OCI-LY7 (cell line): ENCODE data around the gene ACP5. TPM values are rescaled to one million over a fixed set of nuclear protein-coding genes. Genes with fewer than 3 reads are reported as not detected.
A peak's percentile ranks its signal among the peaks of the same experiment; 100 is the strongest.

Experiments used
- BruUV-seq: library from RNA; stranded (reverse); fragments of 400-500 nt; replicated peaks from 2 replicates; lab custom pipeline; 2021; lab: Mats Ljungman, UMichigan
- CTCF ChIA-PET: fragments of 300-600 bp; sonication (Branson Sonifier 250); formaldehyde crosslinking; loops from one replicate; lab custom pipeline; 2022; ENCODE audit warnings: antibody characterized with exemption; ENCODE audit not compliant: unreplicated experiment; lab: Charles Lee
- POLR2A ChIA-PET: fragments of 300-600 bp; sonication (Branson Sonifier 250); formaldehyde crosslinking; loops from one replicate; lab custom pipeline; 2022; ENCODE audit warnings: antibody characterized with exemption; lab: Charles Lee
- DNase-seq: peaks from one replicate; pipeline ENCODE4 v3.0.0-alpha.2; 2015; ENCODE audit warnings: low spot score
- H2AFZ ChIP-seq: fragments of 200-600 bp; sonication (generic), shearing (Covaris generic); 2 replicates; pipeline ENCODE4 v1.6.1; 2014; ENCODE audit warnings: mild to moderate bottlenecking, antibody characterized with exemption, low read length, moderate library complexity
- H3K27ac ChIP-seq: fragments of 200-600 bp; sonication (generic); 2 replicates; pipeline ENCODE4 v1.5.1; 2014; ENCODE audit warnings: mixed run types, low read depth, mild to moderate bottlenecking, moderate library complexity, low read length, inconsistent platforms; ENCODE audit not compliant: poor library complexity, severe bottlenecking
- H3K36me3 ChIP-seq: fragments of 200-600 bp; sonication (generic); 2 replicates; pipeline ENCODE4 v1.6.1; 2014; ENCODE audit warnings: mild to moderate bottlenecking, antibody characterized with exemption, low read length, moderate library complexity, mixed read lengths; ENCODE audit not compliant: insufficient read depth
- H3K4me1 ChIP-seq: fragments of 200-600 bp; sonication (generic); 2 replicates; pipeline ENCODE4 v1.5.1; 2014; ENCODE audit warnings: mild to moderate bottlenecking, low read length; ENCODE audit not compliant: insufficient read depth, poor library complexity, severe bottlenecking
- H3K4me2 ChIP-seq: fragments of 200-600 bp; sonication (generic); 2 replicates; pipeline ENCODE4 v1.6.1; 2014; ENCODE audit warnings: mild to moderate bottlenecking, low read length
- H3K4me3 ChIP-seq: fragments of 200-600 bp; sonication (generic); 2 replicates; pipeline ENCODE4 v1.5.1; 2014; ENCODE audit warnings: mild to moderate bottlenecking, low read depth, low read length; ENCODE audit not compliant: poor library complexity, severe bottlenecking
- H3K79me2 ChIP-seq: fragments of 200-600 bp; sonication (generic); 2 replicates; pipeline ENCODE4 v1.6.1; 2016; ENCODE audit warnings: low read depth, mild to moderate bottlenecking, low read length, moderate library complexity, mixed read lengths; ENCODE audit not compliant: insufficient read depth
- H3K9me2 ChIP-seq: fragments of 200-600 bp; sonication (generic); 2 replicates; pipeline ENCODE4 v1.6.1; 2016; ENCODE audit warnings: mild to moderate bottlenecking, low read length, mixed read lengths; ENCODE audit not compliant: insufficient read depth
- H3K9me3 ChIP-seq: fragments of 200-600 bp; sonication (generic); 2 replicates; pipeline ENCODE4 v1.6.1; 2014; ENCODE audit warnings: mild to moderate bottlenecking, mixed run types, low read length, mixed read lengths
- H4K20me1 ChIP-seq: fragments of 200-600 bp; sonication (generic); 2 replicates; pipeline ENCODE4 v1.6.1; 2014; ENCODE audit warnings: mild to moderate bottlenecking, antibody characterized with exemption, low read length, moderate library complexity, mixed read lengths; ENCODE audit not compliant: insufficient read depth
- CTCF ChIP-seq: fragments of 200-600 bp; sonication (generic); conservative IDR thresholded peaks from 2 replicates; pipeline ENCODE4 v1.5.1; 2014; ENCODE audit warnings: mild to moderate bottlenecking, antibody characterized with exemption, low read length, moderate library complexity, mixed read lengths
- EZH2phosphoT487 ChIP-seq: fragments of 200-600 bp; sonication (generic); IDR thresholded peaks from 2 replicates; pipeline ENCODE4 v1.6.1; 2018; ENCODE audit warnings: low read depth, borderline replicate concordance, mild to moderate bottlenecking, mixed run types, antibody characterized with exemption, low read length, moderate library complexity, mixed read lengths
- intact Hi-C: fragments of 100-400 bp; cut with micrococcal nuclease; formaldehyde crosslinking; loops from one replicate; pipeline ENCODE4 v1.10.0; 2022; ENCODE audit not compliant: unreplicated experiment
- total RNA-seq, 2 experiments: library from RNA; depleted of rRNA in 1 of 2; stranded (reverse); fragments of >200 nt in 1 of 2; shearing (Covaris generic) in 1 of 2; gene quantifications; 2 replicates each; pipeline ENCODE4 v1.2.3, GENCODE V29; 2014 to 2022

ACP5 gene
- total RNA-seq, 2 experiments from 2014 or later: 16.3 to 21.6 TPM

- Histone ChIP-seq H3K4me2 (peak within 1 kb of the TSS; percentile 88), H3K79me2 (peaks cover 14% of the 10 kb centered on the region; the same call in 1 of the 2 replicates), H3K9me2 (no peaks in the 10 kb centered on the region), H3K9me3 (no peaks in the 10 kb centered on the region), H3K4me3 (peak within 1 kb of the TSS; percentile 80), H2AFZ (peak within 1 kb of the TSS; percentile 78), H3K4me1 (peaks cover 12% of the 10 kb centered on the region), H3K27ac (peak within 1 kb of the TSS; percentile 53), H4K20me1 (no peaks in the 10 kb centered on the region), H3K36me3 (peaks cover 11% of the 10 kb centered on the region)
- POLR2A ChIA-PET: interaction anchor here (0.6 to 1.0 kb wide), 4 partner anchors 35 to 148 kb away, joined by 3 to 4 read pairs (median 3); no protein-coding TSS in a partner anchor
- no peak for TF ChIP-seq EZH2phosphoT487
- TF ChIP-seq CTCF: no peak
- peak; percentile 97 for DNase-seq
- CTCF ChIA-PET: interaction anchor here (0.6 to 0.9 kb wide), 2 partner anchors 50 to 269 kb away, joined by 3 to 9 read pairs; no protein-coding TSS in a partner anchor
- intact Hi-C loops: loop anchor here (1.0 kb wide), 2 partner anchors 23 to 46 kb away; partner anchors contain the start of gene ZNF653
- BruUV-seq: TSS peak; percentile 77
Measured at GRCh38 chr19:11528551-11529341, 48.7 kb downstream of the ACP5 start, which contains the start of gene ECSIT. ECSIT (minus strand) TSS chr19:11529134; CDS start chr19:11519170, 9,964 bp downstream.

Other genes starting within 250 kb of the ACP5 start
- 1.1 and 1.9 TPM in 2 replicates for gene RAB3D, start 238.0 kb downstream of the ACP5 start, total RNA-seq (2014; rRNA removed; shearing (Covaris generic))
- gene RAB3D, start 238.0 kb downstream of the ACP5 start, total RNA-seq (2022): 7.7 and 8.4 TPM in 2 replicates
- gene TMEM205, start 231.4 kb downstream of the ACP5 start, total RNA-seq (2014; rRNA removed; shearing (Covaris generic)): 58.4 and 58.9 TPM in 2 replicates
- 32.0 and 39.9 TPM in 2 replicates for gene TMEM205, start 231.4 kb downstream of the ACP5 start, total RNA-seq (2022)
- 13.3 and 14.1 TPM in 2 replicates for gene CCDC159, start 231.1 kb downstream of the ACP5 start, total RNA-seq (2014; rRNA removed; shearing (Covaris generic))
- 18.9 and 26.1 TPM in 2 replicates for gene CCDC159, start 231.1 kb downstream of the ACP5 start, total RNA-seq (2022)
- gene PLPPR2, start 222.2 kb downstream of the ACP5 start, total RNA-seq (2014; rRNA removed; shearing (Covaris generic)): 0.54 and 0.88 TPM in 2 replicates
- gene PLPPR2, start 222.2 kb downstream of the ACP5 start, total RNA-seq (2022): 2.7 and 3.6 TPM in 2 replicates
- 5.6 and 6.6 TPM in 2 replicates for gene SWSAP1, start 203.0 kb downstream of the ACP5 start, total RNA-seq (2014; rRNA removed; shearing (Covaris generic))
- 5.6 and 6.8 TPM in 2 replicates for gene SWSAP1, start 203.0 kb downstream of the ACP5 start, total RNA-seq (2022)
- gene EPOR, start 193.3 kb downstream of the ACP5 start, total RNA-seq (2014; rRNA removed; shearing (Covaris generic)): 9.9 and 19.6 TPM in 2 replicates
- 11.3 and 15.7 TPM in 2 replicates for gene EPOR, start 193.3 kb downstream of the ACP5 start, total RNA-seq (2022)
- 0.41 TPM in 1 of 2 replicates, not detected in the other for gene RGL3, start 158.3 kb downstream of the ACP5 start, total RNA-seq (2014; rRNA removed; shearing (Covaris generic))
- gene RGL3, start 158.3 kb downstream of the ACP5 start, total RNA-seq (2022): 0.49 and 0.61 TPM in 2 replicates
- 0.28 and 0.57 TPM in 2 replicates for gene ODAD3, start 142.5 kb downstream of the ACP5 start, total RNA-seq (2014; rRNA removed; shearing (Covaris generic))
- gene ODAD3, start 142.5 kb downstream of the ACP5 start, total RNA-seq (2022): 0.79 and 1.2 TPM in 2 replicates
- 61.8 and 95.6 TPM in 2 replicates for gene PRKCSH, start 142.0 kb downstream of the ACP5 start, total RNA-seq (2014; rRNA removed; shearing (Covaris generic))
- 271 and 297 TPM in 2 replicates for gene PRKCSH, start 142.0 kb downstream of the ACP5 start, total RNA-seq (2022)
- gene ELAVL3, start 96.6 kb downstream of the ACP5 start, total RNA-seq (2014; rRNA removed; shearing (Covaris generic)): 0.95 TPM in 1 of 2 replicates, not detected in the other
- 0.30 TPM in 1 of 2 replicates, not detected in the other for gene ELAVL3, start 96.6 kb downstream of the ACP5 start, total RNA-seq (2022)
- 12.3 and 14.1 TPM in 2 replicates for gene ZNF653, start 71.8 kb downstream of the ACP5 start, total RNA-seq (2014; rRNA removed; shearing (Covaris generic))
- gene ZNF653, start 71.8 kb downstream of the ACP5 start, total RNA-seq (2022): 17.9 and 21.5 TPM in 2 replicates
- gene ECSIT, start 48.5 kb downstream of the ACP5 start, total RNA-seq (2014; rRNA removed; shearing (Covaris generic)): 40.6 and 52.4 TPM in 2 replicates
- gene ECSIT, start 48.5 kb downstream of the ACP5 start, total RNA-seq (2022): 59.3 and 59.5 TPM in 2 replicates
- not detected in 2 replicates for gene CNN1, start 38.8 kb downstream of the ACP5 start, total RNA-seq (2014; rRNA removed; shearing (Covaris generic))
- not detected in 2 replicates for gene CNN1, start 38.8 kb downstream of the ACP5 start, total RNA-seq (2022)
- 48.9 and 60.5 TPM in 2 replicates for gene ELOF1, start 18.4 kb downstream of the ACP5 start, total RNA-seq (2014; rRNA removed; shearing (Covaris generic))
- 69.0 and 73.2 TPM in 2 replicates for gene ELOF1, start 18.4 kb downstream of the ACP5 start, total RNA-seq (2022)
- 8.0 and 11.0 TPM in 2 replicates for gene ZNF627, start 19.8 kb upstream of the ACP5 start, total RNA-seq (2014; rRNA removed; shearing (Covaris generic))
- gene ZNF627, start 19.8 kb upstream of the ACP5 start, total RNA-seq (2022): 16.0 and 16.8 TPM in 2 replicates
- gene ZNF823, start 161.3 kb upstream of the ACP5 start, total RNA-seq (2014; rRNA removed; shearing (Covaris generic)): 7.0 and 7.2 TPM in 2 replicates
- 5.7 and 6.8 TPM in 2 replicates for gene ZNF823, start 161.3 kb upstream of the ACP5 start, total RNA-seq (2022)
- gene ZNF441, start 189.4 kb upstream of the ACP5 start, total RNA-seq (2014; rRNA removed; shearing (Covaris generic)): 10.8 and 14.5 TPM in 2 replicates
- 8.4 and 11.1 TPM in 2 replicates for gene ZNF441, start 189.4 kb upstream of the ACP5 start, total RNA-seq (2022)
- gene ZNF491, start 220.9 kb upstream of the ACP5 start, total RNA-seq (2014; rRNA removed; shearing (Covaris generic)): 1.2 and 2.0 TPM in 2 replicates
- gene ZNF491, start 220.9 kb upstream of the ACP5 start, total RNA-seq (2022): 6.2 and 7.9 TPM in 2 replicates
- gene ZNF440, start 236.6 kb upstream of the ACP5 start, total RNA-seq (2014; rRNA removed; shearing (Covaris generic)): 7.5 and 7.9 TPM in 2 replicates
- 15.2 and 16.6 TPM in 2 replicates for gene ZNF440, start 236.6 kb upstream of the ACP5 start, total RNA-seq (2022)